Activated CD4-positive, CD25-positive, alpha-beta regulatory T cell (primary cell): ENCODE measurements around the gene GCHFR.

ENCODE experiments used
- DNase-seq, 4 experiments: peaks; one replicate each; lab custom pipeline; 2025; lab: John Stamatoyannopoulos, UW

GCHFR gene

GRCh38 chr15:40808861-40809450 lies 45.1 kb downstream of the GCHFR start:
- DNase-seq = no peak

- DNase-seq = no peak
These were observed 49.0 kb downstream of the GCHFR start for GRCh38 chr15:40812721-40813425.

- no peak for DNase-seq
These were observed 51.3 kb downstream of the GCHFR start for GRCh38 chr15:40815042-40815698.
